K562 (cell line): ENCODE measurements around the gene LMLN. TPM values are rescaled to one million over a fixed set of nuclear protein-coding genes. Genes with fewer than 3 reads are reported as not detected.

Source experiments
- ARID1B ChIP-seq: fragments of 450-650 bp; IDR thresholded peaks from 2 replicates; pipeline ENCODE4 v1.6.1; 2016; ENCODE audit warnings: antibody characterized with exemption, mild to moderate bottlenecking, inconsistent platforms
- BMI1 ChIP-seq: fragments of 150-350 bp; IDR thresholded peaks from 2 replicates; pipeline ENCODE4 v1.6.1; 2014; ENCODE audit warnings: low read length
- CREB3L1 ChIP-seq: fragments of 450-650 bp; IDR thresholded peaks from 2 replicates; pipeline ENCODE4 v1.6.1; 2014; ENCODE audit warnings: low read depth, mild to moderate bottlenecking, moderate library complexity, borderline replicate concordance
- CTCF ChIP-seq, 3 experiments: IDR thresholded peaks in 2 of 3; conservative IDR thresholded peaks in 1 of 3; 2 replicates each; pipeline ENCODE4 v1.5.1; 2011 to 2012; ENCODE audit warnings: low read length in 3 of 3, mild to moderate bottlenecking in 3 of 3, control low read depth in 2 of 3, improper control_type of control experiment in 1 of 3, inconsistent platforms in 1 of 3, low read depth in 1 of 3, mixed read lengths in 1 of 3, moderate library complexity in 1 of 3; ENCODE audit not compliant: insufficient read depth in 2 of 3
- ELF4 ChIP-seq: fragments of 450-650 bp; formaldehyde crosslinking; IDR thresholded peaks from 2 replicates; pipeline ENCODE4 v1.4.0; 2022; ENCODE audit warnings: missing genetic modification characterization
- FIP1L1 ChIP-seq: fragments of 200-400 bp; formaldehyde crosslinking; IDR thresholded peaks from 2 replicates; pipeline ENCODE4 v1.6.1; 2018; ENCODE audit warnings: mild to moderate bottlenecking, low read depth, low read length; ENCODE audit not compliant: poor library complexity, severe bottlenecking
- FUS ChIP-seq: fragments of 200-400 bp; formaldehyde crosslinking; optimal IDR thresholded peaks from 2 replicates; pipeline ENCODE3; 2017; ENCODE audit warnings: low read depth, low read length
- GABPA ChIP-seq: fragments of 200-800 bp; sonication (Bioruptor generic); conservative IDR thresholded peaks from 2 replicates; pipeline ENCODE4 v1.6.1; 2016; ENCODE audit warnings: low read depth, missing genetic modification characterization, missing compliant biosample characterization
- GTF2B ChIP-seq: IDR thresholded peaks from 2 replicates; pipeline ENCODE4 v1.6.1; 2011; ENCODE audit not compliant: insufficient read length; ENCODE audit errors: extremely low read depth
- LEF1 ChIP-seq: fragments of 450-650 bp; IDR thresholded peaks from 2 replicates; pipeline ENCODE4 v1.6.1; 2016; ENCODE audit warnings: mild to moderate bottlenecking
- MBD2 ChIP-seq: sonication (generic); IDR thresholded peaks from 2 replicates; pipeline ENCODE4 v1.6.1; 2016; ENCODE audit warnings: low read depth, borderline replicate concordance
- PATZ1 ChIP-seq: fragments of 250-450 bp; sonication (Bioruptor Pico); IDR thresholded peaks from 2 replicates; pipeline ENCODE4 v1.5.0; 2020; ENCODE audit warnings: mild to moderate bottlenecking, borderline replicate concordance
- PTRF ChIP-seq: fragments of 450-650 bp; IDR thresholded peaks from 2 replicates; pipeline ENCODE4 v1.6.1; 2016; ENCODE audit warnings: mild to moderate bottlenecking, missing genetic modification characterization, missing compliant biosample characterization
- RBM22 ChIP-seq: fragments of 200-400 bp; formaldehyde crosslinking; IDR thresholded peaks from 2 replicates; pipeline ENCODE4 v1.6.1; 2018; ENCODE audit warnings: low read length, low read depth; ENCODE audit not compliant: poor library complexity, severe bottlenecking
- RNF2 ChIP-seq: sonication (generic); IDR thresholded peaks from 2 replicates; pipeline ENCODE4 v1.6.1; 2016
- SNIP1 ChIP-seq: fragments of 450-650 bp; IDR thresholded peaks from 2 replicates; pipeline ENCODE4 v1.7.1; 2017; ENCODE audit warnings: low read depth, mild to moderate bottlenecking
- SREBF1 ChIP-seq: fragments of 150-350 bp; IDR thresholded peaks from 2 replicates; pipeline ENCODE4 v1.6.1; 2014; ENCODE audit warnings: antibody characterized with exemption, low read depth, low read length, borderline replicate concordance
- VEZF1 ChIP-seq: fragments of 200-800 bp; sonication (Bioruptor generic); IDR thresholded peaks from 2 replicates; pipeline ENCODE4 v1.6.1; 2017; ENCODE audit warnings: missing genetic modification characterization, missing compliant biosample characterization
- ZKSCAN1 ChIP-seq: fragments of 150-350 bp; IDR thresholded peaks from 2 replicates; pipeline ENCODE4 v1.6.1; 2016; ENCODE audit warnings: low read depth, low read length
- ZNF511 ChIP-seq: sonication (generic); formaldehyde crosslinking; IDR thresholded peaks from 2 replicates; pipeline ENCODE4 v1.8.0; 2022; ENCODE audit warnings: mild to moderate bottlenecking, missing genetic modification reagents
- ZNF583 ChIP-seq: fragments of 250-450 bp; sonication (Bioruptor Pico); IDR thresholded peaks from 2 replicates; pipeline ENCODE4 v1.4.0; 2020
- ZNF668 ChIP-seq: fragments of 250-450 bp; sonication (Bioruptor Pico); IDR thresholded peaks from 2 replicates; pipeline ENCODE4 v1.8.0; 2022; ENCODE audit warnings: mild to moderate bottlenecking, inconsistent platforms
- ZNF766 ChIP-seq: fragments of 200-800 bp; sonication (Bioruptor generic); conservative IDR thresholded peaks from 2 replicates; pipeline ENCODE4 v1.6.1; 2016; ENCODE audit warnings: missing genetic modification characterization, missing compliant biosample characterization
- polyA plus RNA-seq, 8 experiments: library from polyadenylated mRNA; depleted of rRNA in 4 of 8; stranded (reverse) in 5 of 8; unstranded in 3 of 8; fragments of >200 nt; fragmentation: Nextera tagmentation in 2 of 8; fragmentation: Illumina TruSeq in 1 of 8; extraction: Ambion mirVana in 2 of 8; extraction: Trizol in 1 of 8; gene quantifications; 2 replicates each; pipeline versions ENCODE4 v1.2.1 to v1.2.3, GENCODE V29; 2011 to 2014; ENCODE audit warnings: inconsistent platforms in 1 of 8, missing spikeins in 1 of 8
- total RNA-seq, 7 experiments: library from RNA; depleted of rRNA in 6 of 7; stranded (reverse); fragments of >200 nt in 6 of 7; fragmentation: Illumina TruSeq in 2 of 7; extraction: Trizol in 2 of 7; gene quantifications; 2 replicates each; pipeline versions ENCODE4 v1.2.1 to v1.2.3, GENCODE V29; 2011 to 2021; ENCODE audit warnings: low replicate concordance in 1 of 7

The LMLN gene
- total and polyA plus RNA-seq, 9 of the 15 experiments (the other 6 are each of a cell fraction or from before 2014, with no cell fraction given) = 2.2 to 15.9 (median 6.9) TPM

GRCh38 chr3:198092276-198092675 is 132.3 kb downstream of the LMLN start (continued):
- TF ChIP-seq CREB3L1 (no peak), MBD2 (no peak), PTRF (tag) (no peak), ARID1B (peak; percentile 88), CTCF (IDR thresholded peaks at IDR 0.05 in 2 of 3, conservative IDR thresholded peaks at IDR 0.05 in 1 of 3; ENCODE audit: insufficient read depth in 2 of 3, low read depth in 1 of 3, low read length in 3 of 3) (no peak), ELF4 (CRISPR knock-in tag) (no peak), ZNF766 (CRISPR knock-in tag) (no peak), RBM22 (no peak), SREBF1 (no peak), ZNF583 (CRISPR knock-in tag) (no peak), BMI1 (no peak), PATZ1 (CRISPR knock-in tag) (no peak), ZKSCAN1 (no peak), GABPA (tag) (no peak), ZNF511 (CRISPR knock-in tag) (no peak), VEZF1 (CRISPR knock-in tag) (no peak), LEF1 (peak; percentile 89), RNF2 (no peak), FUS (no peak), GTF2B (no peak), ZNF668 (CRISPR knock-in tag) (no peak), SNIP1 (no peak), FIP1L1 (no peak)
